Spleen (tissue), 11 donors: Measurements from ENCODE around the gene NUPR1. TPM values are rescaled to one million over a fixed set of nuclear protein-coding genes. Genes with fewer than 3 reads are reported as not detected.

Experiments used
- DNase-seq: peaks from one replicate; pipeline ENCODE4 v3.0.0-alpha.2; 2020
- H3K27ac ChIP-seq, 8 donors: fragments of 200-600 bp; sonication (generic) in 7 of 8; 1 replicate in 4 of 8; 2 replicates in 4 of 8; pipeline versions ENCODE4 v1.5.0 to v1.8.0; 2016 to 2021; ENCODE audit warnings: inconsistent platforms in 4 of 8, mild to moderate bottlenecking in 4 of 8, moderate library complexity in 1 of 8
- H3K27me3 ChIP-seq, 7 donors: fragments of 200-600 bp; sonication (generic) in 6 of 7; replicated peaks in 1 of 7; 1 replicate in 4 of 7; 2 replicates in 3 of 7; pipeline versions ENCODE4 v1.5.0 to v1.8.0; 2016 to 2021; ENCODE audit warnings: inconsistent platforms in 3 of 7, mild to moderate bottlenecking in 1 of 7
- H3K36me3 ChIP-seq, 6 donors: fragments of 200-600 bp; sonication (generic) in 5 of 6; 1 replicate in 4 of 6; 2 replicates in 2 of 6; pipeline versions ENCODE4 v1.5.0 to v1.8.0; 2016 to 2021; ENCODE audit warnings: inconsistent platforms in 2 of 6
- H3K4me1 ChIP-seq, 6 donors: fragments of 200-600 bp; sonication (generic) in 5 of 6; 1 replicate in 3 of 6; 2 replicates in 3 of 6; pipeline versions ENCODE4 v1.5.0 to v1.8.0; 2016 to 2021; ENCODE audit warnings: inconsistent platforms in 3 of 6
- H3K4me3 ChIP-seq, 8 donors: fragments of 200-600 bp; sonication (generic) in 7 of 8; 1 replicate in 4 of 8; 2 replicates in 4 of 8; pipeline versions ENCODE4 v1.5.0 to v1.8.0; 2016 to 2021; ENCODE audit warnings: inconsistent platforms in 4 of 8, mild to moderate bottlenecking in 4 of 8, moderate library complexity in 2 of 8
- H3K9me3 ChIP-seq, 8 donors: fragments of 200-600 bp; sonication (generic) in 7 of 8; 1 replicate in 4 of 8; 2 replicates in 4 of 8; pipeline versions ENCODE4 v1.5.0 to v1.8.0; 2016 to 2021; ENCODE audit warnings: inconsistent platforms in 4 of 8
- CTCF ChIP-seq, 11 experiments: fragments of 200-600 bp in 7 of 11; fragments of 450-650 bp in 4 of 11; sonication (generic) in 4 of 11; IDR thresholded peaks in 8 of 11; conservative IDR thresholded peaks in 3 of 11; 1 replicate in 7 of 11; 2 replicates in 4 of 11; pipeline versions ENCODE4 v1.4.0 to v1.8.0; 2016 to 2021; ENCODE audit warnings: antibody characterized with exemption in 11 of 11, inconsistent platforms in 4 of 11, mild to moderate bottlenecking in 1 of 11
- POLR2A ChIP-seq, 3 donors: fragments of 450-650 bp; IDR thresholded peaks; one replicate each; pipeline ENCODE4 v1.5.1; 2017; ENCODE audit warnings: antibody characterized with exemption in 3 of 3, mild to moderate bottlenecking in 1 of 3
- POLR2AphosphoS5 ChIP-seq, 3 donors: sonication (generic); formaldehyde crosslinking; IDR thresholded peaks; one replicate each; pipeline ENCODE4 v1.5.1; 2017; ENCODE audit warnings: antibody characterized with exemption in 3 of 3
- WGBS, 5 donors: extraction: QIAGEN DNeasy Blood & Tissue Kit in 3 of 5; methylation state at CpG; one replicate each; pipeline versions ENCODE4 v1.1.5 to v1.1.7; 2013 to 2018; 5-methylcytosine and 5-hydroxymethylcytosine counted together
- intact Hi-C: fragments of 100-400 bp; cut with DNase I; formaldehyde crosslinking; loops from one replicate; pipeline ENCODE4 v1.15.0; 2023; ENCODE audit warnings: low total_unique reads
- polyA plus RNA-seq, 3 donors: library from polyadenylated mRNA; stranded (reverse); fragments of 200-250 nt; gene quantifications; one replicate each; pipeline ENCODE4 v1.2.1, GENCODE V29; 2013
- total RNA-seq, 7 donors: library from RNA; depleted of rRNA in 3 of 7; stranded (reverse); fragments of >200 nt in 3 of 7; fragmentation: NEBNext Ultra II Directional in 4 of 7; extraction: Animal tissue kit (Norgen Biotek cat#: 25700) in 4 of 7; gene quantifications; one replicate each; pipeline versions ENCODE4 v1.1.0 to v1.2.1, GENCODE V29; 2016 to 2021
- donor health status: healthy with polysubstance abuse.
- donor health status: DM: no; HTN: no; CAD: no; lungs with moderate emphysema.
- donor health status: DM: no; HTN: no; CAD: no.
- donor health status: Bipolar disorder and iron deficiency.
- donor health status: healthy.
- donor health status: DM: no; HTN: no; CAD: no.
- donor health status: DM: yes; HTN: yes; CAD: no.

The NUPR1 gene
- total and polyA plus RNA-seq, 10 donors = 2.7 to 53.7 (median 17.0) TPM

GRCh38 chr16:28526201-28527099, 12.3 kb downstream of the NUPR1 start:
- TF ChIP-seq CTCF (IDR thresholded peaks at IDR 0.05 in 8 of 11, conservative IDR thresholded peaks at IDR 0.05 in 3 of 11) (no peak), POLR2AphosphoS5 (IDR thresholded peaks at IDR 0.05) (no peak), POLR2A (IDR thresholded peaks at IDR 0.05) (no peak)
- Histone ChIP-seq H3K9me3 (no peaks in the 10 kb centered on the region), H3K27me3 (peaks cover 0 to 12% (median 0%) of the 10 kb centered on the region in 7 donors), H3K4me3 (no peak overlapping the region), H3K4me1 (peaks cover 0 to 10% (median 0%) of the 10 kb centered on the region in 6 donors), H3K36me3 (no peaks in the 10 kb centered on the region), H3K27ac (no peak overlapping the region)
- 88 to 95% (median 91%) methylated on average over 11 of the region's 11 CpGs for WGBS, 5 donors
- intact Hi-C loops = no loop called here
- no peak for DNase-seq

GRCh38 chr16:28524681-28525171, 14.0 kb downstream of the NUPR1 start:
- no peak for DNase-seq
- 64 to 75% (median 64%) methylated on average over 6 of the region's 6 CpGs for WGBS, 5 donors
- TF ChIP-seq POLR2A (IDR thresholded peaks at IDR 0.05) = no peak
- no peak for TF ChIP-seq POLR2AphosphoS5 (IDR thresholded peaks at IDR 0.05)
- no peak for TF ChIP-seq CTCF (IDR thresholded peaks at IDR 0.05 in 8 of 11, conservative IDR thresholded peaks at IDR 0.05 in 3 of 11)
- intact Hi-C loops = no loop called here
- Histone ChIP-seq H3K4me1 (peaks cover 0 to 6% (median 0%) of the 10 kb centered on the region in 6 donors), H3K27ac (no peak overlapping the region), H3K9me3 (no peaks in the 10 kb centered on the region), H3K27me3 (peaks cover 0 to 12% (median 0%) of the 10 kb centered on the region in 7 donors), H3K36me3 (no peaks in the 10 kb centered on the region), H3K4me3 (no peak overlapping the region)

- DNase-seq = no peak
- Histone ChIP-seq H3K9me3 (no peaks in the 10 kb centered on the region), H3K4me3 (no peak overlapping the region), H3K27ac (no peak overlapping the region), H3K36me3 (no peaks in the 10 kb centered on the region), H3K4me1 (peaks cover 0 to 6% (median 0%) of the 10 kb centered on the region in 6 donors), H3K27me3 (peaks cover 0 to 12% (median 0%) of the 10 kb centered on the region in 7 donors)
- TF ChIP-seq POLR2A (IDR thresholded peaks at IDR 0.05) (no peak), POLR2AphosphoS5 (IDR thresholded peaks at IDR 0.05) (no peak)
- WGBS, 5 donors = 60 to 83% (median 70%) methylated on average over 11 of the region's 11 CpGs
- intact Hi-C loops = no loop called here
Measured at GRCh38 chr16:28522792-28523191, 16.0 kb downstream of the NUPR1 start.

- 81 to 96% (median 88%) methylated on average over 6 of the region's 6 CpGs for WGBS, 5 donors
Measured at GRCh38 chr16:28521436-28521835, 17.3 kb downstream of the NUPR1 start.

GRCh38 chr16:28520672-28521071, 18.1 kb downstream of the NUPR1 start:
- intact Hi-C loops = no loop called here
- 72 to 85% (median 82%) methylated on average over 7 of the region's 7 CpGs for WGBS, 5 donors
- H3K27me3 ChIP-seq = peaks cover 0 to 12% (median 0%) of the 10 kb centered on the region in 7 donors

More at GRCh38 chr16:28521436-28521835, 17.3 kb downstream of the NUPR1 start:
- Histone ChIP-seq H3K27ac (no peak overlapping the region), H3K36me3 (no peaks in the 10 kb centered on the region), H3K4me3 (no peak overlapping the region), H3K4me1 (peaks cover 0 to 6% (median 0%) of the 10 kb centered on the region in 6 donors), H3K27me3 (peaks cover 0 to 12% (median 0%) of the 10 kb centered on the region in 7 donors), H3K9me3 (no peaks in the 10 kb centered on the region)
- TF ChIP-seq POLR2A (IDR thresholded peaks at IDR 0.05) = no peak
- DNase-seq = no peak
- intact Hi-C loops = no loop called here

More at GRCh38 chr16:28520672-28521071, 18.1 kb downstream of the NUPR1 start:
- Histone ChIP-seq H3K4me3 (no peak overlapping the region), H3K4me1 (peaks cover 0 to 6% (median 0%) of the 10 kb centered on the region in 6 donors), H3K36me3 (no peaks in the 10 kb centered on the region), H3K9me3 (no peaks in the 10 kb centered on the region), H3K27ac (no peak overlapping the region)
- no peak for DNase-seq
- no peak for TF ChIP-seq POLR2A (IDR thresholded peaks at IDR 0.05)
- TF ChIP-seq CTCF (IDR thresholded peaks at IDR 0.05 in 8 of 11, conservative IDR thresholded peaks at IDR 0.05 in 3 of 11) = no peak
- no peak for TF ChIP-seq POLR2AphosphoS5 (IDR thresholded peaks at IDR 0.05)
